BE2C (cell line): ENCODE measurements around the gene NUAK1.
"Not testable (repeated sequence)": the region's sequence is repeated elsewhere in the genome, so short reads cannot be mapped to it uniquely, and the experiment has no call there.

Source experiments
- DNase-seq: peaks from one replicate; pipeline ENCODE4 v3.0.0-alpha.2; 2020
- H3K27me3 ChIP-seq: fragments of 250-450 bp; sonication (Bioruptor Pico); 2 replicates; pipeline ENCODE4 v1.5.1; 2020; ENCODE audit warnings: mild to moderate bottlenecking
- H3K36me3 ChIP-seq: fragments of 250-450 bp; sonication (Bioruptor Pico); 2 replicates; pipeline ENCODE4 v1.5.1; 2020; ENCODE audit warnings: mild to moderate bottlenecking
- H3K4me1 ChIP-seq: fragments of 250-450 bp; sonication (Bioruptor Pico); 2 replicates; pipeline ENCODE4 v1.5.1; 2020
- H3K4me3 ChIP-seq: 2 replicates; pipeline ENCODE4 v1.5.1; 2011; ENCODE audit warnings: low read depth, low read length
- H3K9me3 ChIP-seq: fragments of 250-450 bp; sonication (Bioruptor Pico); 2 replicates; pipeline ENCODE4 v1.5.1; 2020
- CTCF ChIP-seq: IDR thresholded peaks from 2 replicates; pipeline ENCODE4 v1.5.1; 2012; ENCODE audit warnings: mild to moderate bottlenecking, low read depth, low read length

The NUAK1 gene

GRCh38 chr12:106145539-106146447 is 7.0 kb upstream of the NUAK1 start:
- Histone ChIP-seq H3K36me3 (no peaks in the 10 kb centered on the region), H3K4me1 (no peaks in the 10 kb centered on the region), H3K27me3 (0 out of 2 replicates have a peak, but pooled peaks cover 3% of the 10 kb centered on the region), H3K9me3 (no peaks in the 10 kb centered on the region), H3K4me3 (no peak overlapping the region)
- no peak for DNase-seq
- no peak for TF ChIP-seq CTCF

- Histone ChIP-seq H3K9me3 (no peaks in the 10 kb centered on the region), H3K36me3 (no peaks in the 10 kb centered on the region), H3K27me3 (peaks cover under 1% of the 10 kb centered on the region), H3K4me1 (no peaks in the 10 kb centered on the region), H3K4me3 (no peak overlapping the region)
- no peak for DNase-seq
- TF ChIP-seq CTCF: no peak
Measured at GRCh38 chr12:106144847-106145246, 6.1 kb upstream of the NUAK1 start.

- H3K4me1 ChIP-seq: no peaks in the 10 kb centered on the region
- DNase-seq: no peak
- H3K9me3 ChIP-seq: no peaks in the 10 kb centered on the region
- H3K27me3 ChIP-seq: peaks cover 22% of the 10 kb centered on the region
- H3K4me3 ChIP-seq: no peak overlapping the region
- no peak for TF ChIP-seq CTCF
- H3K36me3 ChIP-seq: no peaks in the 10 kb centered on the region
Measured at GRCh38 chr12:106142591-106143261, 4.0 kb upstream of the NUAK1 start.

- H3K4me3 ChIP-seq, H3K4me1 ChIP-seq, H3K36me3 ChIP-seq, DNase-seq, H3K9me3 ChIP-seq: not testable (repeated sequence)
- peaks cover 30% of the 10 kb centered on the region for H3K27me3 ChIP-seq
Measured at GRCh38 chr12:106141920-106142319, 3.2 kb upstream of the NUAK1 start.

- H3K4me3 ChIP-seq: no peak overlapping the region
- no peak for TF ChIP-seq CTCF
- H3K27me3 ChIP-seq: peaks cover 34% of the 10 kb centered on the region
- H3K36me3 ChIP-seq: no peaks in the 10 kb centered on the region
- H3K4me1 ChIP-seq: no peaks in the 10 kb centered on the region
- H3K9me3 ChIP-seq: no peaks in the 10 kb centered on the region
- DNase-seq: no peak
Measured at GRCh38 chr12:106141452-106141851, 2.7 kb upstream of the NUAK1 start.

GRCh38 chr12:106141003-106141402 is 2.2 kb upstream of the NUAK1 start:
- H3K4me3 ChIP-seq: no peak overlapping the region
- no peak for DNase-seq
- no peaks in the 10 kb centered on the region for H3K4me1 ChIP-seq
- no peaks in the 10 kb centered on the region for H3K9me3 ChIP-seq
- H3K36me3 ChIP-seq: no peaks in the 10 kb centered on the region
- H3K27me3 ChIP-seq: peaks cover 37% of the 10 kb centered on the region
- TF ChIP-seq CTCF: no peak
